HG02798 (cell line): ENCODE measurements around the gene KLHL14.
"Not testable (repeated sequence)": the region's sequence is repeated elsewhere in the genome, so short reads cannot be mapped to it uniquely, and the experiment has no call there.

Experiments
- ATAC-seq: cut with Tn5 transposase; IDR thresholded peaks from one replicate; pipeline ENCODE4 v1.9.1; 2021; ENCODE audit warnings: mild to moderate bottlenecking; ENCODE audit not compliant: unreplicated experiment, poor library complexity

KLHL14 gene

GRCh38 chr18:32661486-32662299 is 111.1 kb downstream of the KLHL14 start:
- ATAC-seq, result no peak

GRCh38 chr18:32654507-32654906 is 118.3 kb downstream of the KLHL14 start:
- not testable (repeated sequence) for ATAC-seq

- ATAC-seq, result not testable (repeated sequence)
Measured at GRCh38 chr18:32637659-32638058, 135.2 kb downstream of the KLHL14 start.

- no peak for ATAC-seq
Measured at GRCh38 chr18:32637226-32637625, 135.6 kb downstream of the KLHL14 start.

GRCh38 chr18:32634876-32635431 is 137.9 kb downstream of the KLHL14 start:
- no peak for ATAC-seq

- ATAC-seq, result no peak
Measured at GRCh38 chr18:32629981-32630700, 142.7 kb downstream of the KLHL14 start.

GRCh38 chr18:32629292-32629691 is 143.5 kb downstream of the KLHL14 start:
- ATAC-seq, result no peak

- ATAC-seq, result no peak
Measured at GRCh38 chr18:32624182-32624723, 148.6 kb downstream of the KLHL14 start.

GRCh38 chr18:32623563-32623962 is 149.3 kb downstream of the KLHL14 start:
- ATAC-seq, result no peak
